Measurements from ENCODE around the gene PISD. TPM values are rescaled to one million over a fixed set of nuclear protein-coding genes. Genes with fewer than 3 reads are reported as not detected.

Gene PISD
- total and polyA plus RNA-seq, 2 of the 8 experiments (the other 6 are each of a cell fraction or from before 2014, with no cell fraction given) = 47.8 to 48.2 TPM

GRCh38 chr22:31692186-31692886, 30.3 kb upstream of the PISD start:
- H4K20me1 ChIP-seq (replicated peaks in 1 of 2; ENCODE audit: control insufficient read depth in 1 of 2, insufficient read depth in 2 of 2, low read length in 2 of 2) = peaks cover 0 to 2% of the 10 kb centered on the region in 2 experiments
- H2BK120ac ChIP-seq (replicated peaks; ENCODE audit: low read depth, low read length) = no peak overlapping the region
- DNase-seq (ENCODE audit: low read depth in 1 of 2, low spot score in 2 of 2) (no peak), FAIRE-seq (no peak)
- H3K23me2 ChIP-seq (ENCODE audit: low read depth, low read length) = no peaks in the 10 kb centered on the region
- peaks cover 3 to 46% (median 30%) of the 10 kb centered on the region in 4 experiments for H3K36me3 ChIP-seq (ENCODE audit: control insufficient read depth in 2 of 4, insufficient read depth in 4 of 4, low read length in 3 of 4)
- H3K27me3 ChIP-seq (replicated peaks in 1 of 4; ENCODE audit: control insufficient read depth in 3 of 4, extremely low read depth in 1 of 4, insufficient read depth in 3 of 4, low read length in 3 of 4) = no peaks in the 10 kb centered on the region
- WGBS, 2 experiments (ENCODE audit: extremely low coverage in 1 of 2, insufficient coverage in 1 of 2, insufficient read length in 1 of 2, insufficient replicate concordance in 2 of 2, low coverage in 1 of 2, low lambda C conversion rate in 2 of 2, missing lambda C conversion rate in 1 of 2) = 100% methylated on average over 1 of the region's 1 CpG; no CpG with 5 or more reads in 1 of the 2 experiments
- H4K8ac ChIP-seq (ENCODE audit: extremely low read depth, insufficient read depth, low read length) = no peak overlapping the region
- H3K18ac ChIP-seq (ENCODE audit: extremely low read depth, low read length) = no peak overlapping the region
- H2AFZ ChIP-seq (ENCODE audit: low read length) = no peak overlapping the region
- H2BK12ac ChIP-seq (ENCODE audit: low read depth, low read length) = no peak overlapping the region
- H3K23ac ChIP-seq (ENCODE audit: insufficient read length) = no peak overlapping the region
- H3K4me2 ChIP-seq (ENCODE audit: insufficient read depth in 1 of 2, low read depth in 2 of 2, low read length in 2 of 2) = no peak overlapping the region
- no peaks in the 10 kb centered on the region for H3K79me2 ChIP-seq (ENCODE audit: control insufficient read depth in 1 of 2, insufficient read depth in 2 of 2, low read length in 2 of 2)
- no peaks in the 10 kb centered on the region for H3K4me1 ChIP-seq (replicated peaks in 1 of 4; ENCODE audit: control insufficient read depth in 3 of 4, insufficient read depth in 4 of 4, low read length in 3 of 4)
- H4K91ac ChIP-seq (replicated peaks; ENCODE audit: insufficient read length, low read length) = no peak overlapping the region
- H3K4ac ChIP-seq (replicated peaks; ENCODE audit: insufficient read length, low read depth, low read length) = no peak overlapping the region
- H3K27ac ChIP-seq (ENCODE audit: low read depth, low read length) = no peak overlapping the region
- ChIA-PET CTCF (ENCODE audit: partially characterized antibody) (interaction anchor here (0.8 to 1.3 kb wide), 2 partner anchors 10 to 45 kb away, joined by 3 to 4 read pairs; no protein-coding TSS in a partner anchor), POLR2A (ENCODE audit: partially characterized antibody) (no interaction called here)
- H3K4me3 ChIP-seq (ENCODE audit: extremely low read depth in 1 of 4, insufficient read depth in 2 of 4, low read depth in 3 of 4, low read length in 4 of 4) = no peak overlapping the region
- H2BK20ac ChIP-seq (ENCODE audit: low read length) = no peak overlapping the region
- H3K79me1 ChIP-seq (ENCODE audit: low read depth, low read length) = peaks cover 3% of the 10 kb centered on the region; the same call in 1 of the 2 replicates
- H3K56ac ChIP-seq (replicated peaks; ENCODE audit: insufficient read length, low read depth, low read length) = no peak overlapping the region
- H4K5ac ChIP-seq (ENCODE audit: insufficient read length, low read depth, low read length) = no peak overlapping the region
- H2AK5ac ChIP-seq (ENCODE audit: low read depth, low read length) = no peak overlapping the region
- H3K9me3 ChIP-seq (ENCODE audit: insufficient read depth in 2 of 2, low read depth in 1 of 2, low read length in 1 of 2) = no peaks in the 10 kb centered on the region
- no peak overlapping the region for H2BK15ac ChIP-seq (ENCODE audit: low read length)
- H3K9ac ChIP-seq (replicated peaks in 1 of 4; ENCODE audit: extremely low read depth in 1 of 4, low read depth in 3 of 4, low read length in 3 of 4) = no peak overlapping the region
- no peak overlapping the region for H2BK5ac ChIP-seq (ENCODE audit: low read depth, low read length)
- no peak overlapping the region for H3K14ac ChIP-seq (ENCODE audit: insufficient read length)
- TF ChIP-seq EZH2 (IDR thresholded peaks at IDR 0.05; ENCODE audit: low read depth, low read length, severe bottlenecking) (no peak), TCF12 (IDR thresholded peaks at IDR 0.05; ENCODE audit: low read depth, low read length) (no peak), RFX5 (IDR thresholded peaks at IDR 0.05; ENCODE audit: borderline replicate concordance, low read depth, low read length) (no peak), RXRA (IDR thresholded peaks at IDR 0.05; ENCODE audit: insufficient read depth, low read depth, low read length) (no peak), TAF1 (IDR thresholded peaks at IDR 0.05; ENCODE audit: low read depth, low read length) (no peak), TEAD4 (IDR thresholded peaks at IDR 0.05; ENCODE audit: low read depth, low read length) (no peak), SP1 (IDR thresholded peaks at IDR 0.05; ENCODE audit: low read depth, low read length) (no peak), NRF1 (IDR thresholded peaks at IDR 0.05; ENCODE audit: low read depth, low read length) (no peak), JUN (IDR thresholded peaks at IDR 0.05; ENCODE audit: low read depth, low read length) (no peak), POLR2A (IDR thresholded peaks at IDR 0.05; ENCODE audit: control extremely low read depth in 1 of 2, low read depth in 2 of 2, low read length in 2 of 2) (no peak; a peak in 1 of 3 replicates), CREB1 (IDR thresholded peaks at IDR 0.05) (no peak), SP2 (IDR thresholded peaks at IDR 0.05; ENCODE audit: low read length) (no peak)

Measured in H1 (cell line).